HG02759 (cell line): ENCODE results near the gene VAV2.

Experiments
- ATAC-seq: cut with Tn5 transposase; IDR thresholded peaks from one replicate; pipeline ENCODE4 v1.9.1; 2021; ENCODE audit warnings: mild to moderate bottlenecking, moderate library complexity; ENCODE audit not compliant: unreplicated experiment

Gene VAV2

GRCh38 chr9:133956520-133957076, 35.5 kb downstream of the VAV2 start:
- ATAC-seq: no peak

GRCh38 chr9:133955821-133956411, 36.2 kb downstream of the VAV2 start:
- peak; percentile 40 for ATAC-seq

GRCh38 chr9:133954862-133955529, 37.1 kb downstream of the VAV2 start:
- ATAC-seq: peak; percentile 38

DNA sequence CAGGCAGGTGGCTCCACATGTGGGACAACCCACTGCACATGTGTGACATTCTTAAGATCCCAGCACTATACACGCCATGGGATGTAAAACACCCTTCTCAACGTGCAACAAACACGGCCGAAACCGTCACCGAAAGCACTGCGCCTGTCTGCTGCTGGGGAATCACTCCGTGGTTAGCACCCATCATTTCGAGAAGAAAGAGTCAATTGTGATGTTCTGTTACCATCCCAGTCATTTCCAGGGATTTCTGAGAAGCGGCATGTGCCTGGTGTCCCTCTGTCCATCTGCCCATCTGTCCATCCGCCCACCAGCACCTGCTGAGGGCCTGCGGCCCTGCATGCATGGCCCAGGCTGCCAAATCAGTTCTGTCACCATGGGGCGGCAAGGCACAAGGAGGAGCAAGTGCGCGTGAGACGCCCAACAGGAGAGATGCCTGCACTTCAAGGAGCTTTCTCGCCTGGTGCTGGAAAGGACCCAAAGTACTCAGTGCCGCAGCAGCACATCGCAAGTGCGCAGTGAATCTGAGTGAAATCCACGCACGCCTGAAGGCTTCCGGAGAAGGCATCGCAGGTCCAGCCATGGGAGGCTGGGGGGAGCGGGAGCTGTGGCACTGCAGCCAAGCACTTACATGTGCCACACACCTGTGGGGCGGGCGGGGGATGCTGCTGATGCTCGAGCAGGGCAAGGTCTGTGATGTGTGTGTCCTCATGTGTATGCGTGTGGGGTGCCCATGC, 38.0 kb downstream of the VAV2 start:
- ATAC-seq: no peak

DNA sequence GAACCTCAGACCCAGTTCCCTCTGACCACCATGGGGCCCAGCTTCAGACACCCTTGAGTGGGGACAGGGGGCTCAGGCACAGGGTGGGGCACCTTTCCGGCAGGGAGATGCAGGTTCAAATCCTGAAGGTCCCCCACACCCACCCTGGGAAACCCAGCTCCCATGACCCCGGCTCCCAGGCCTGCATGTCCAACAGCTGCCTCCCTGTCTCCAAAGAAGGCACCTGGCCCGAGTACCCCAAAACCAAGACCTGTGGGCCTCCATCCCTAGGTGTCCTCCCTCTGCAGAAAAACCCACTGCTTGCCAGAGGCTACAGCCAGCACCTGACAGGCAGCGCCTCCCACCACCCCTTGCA, 38.5 kb downstream of the VAV2 start:
- no peak for ATAC-seq

GRCh38 chr9:133952598-133953550, 39.2 kb downstream of the VAV2 start:
- no peak for ATAC-seq

- ATAC-seq: no peak
Observed at GRCh38 chr9:133951265-133951664, 40.9 kb downstream of the VAV2 start.

DNA sequence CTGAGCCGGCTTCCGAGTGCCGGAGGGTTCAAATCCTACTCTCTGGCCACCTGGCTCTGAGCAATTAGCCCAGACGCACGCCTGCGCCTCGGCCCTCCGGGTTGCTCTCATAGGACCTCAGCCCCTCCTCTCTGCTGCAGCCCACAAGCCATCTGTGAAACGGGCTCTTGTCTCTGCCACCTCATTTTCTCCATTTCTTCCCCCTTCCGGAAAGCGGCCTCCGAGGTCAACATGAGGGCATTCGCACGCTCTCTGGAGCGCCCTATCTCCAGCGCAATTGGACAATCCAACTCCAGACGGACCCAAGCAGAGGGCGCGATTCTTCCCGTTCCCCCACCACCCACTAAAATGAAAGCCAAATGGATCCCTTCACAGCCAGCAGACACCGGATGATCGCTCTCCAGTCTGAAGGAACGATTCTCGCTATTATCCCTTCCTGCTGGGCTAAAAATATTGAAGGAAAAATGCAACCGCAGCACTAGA, 41.5 kb downstream of the VAV2 start:
- no peak for ATAC-seq

DNA sequence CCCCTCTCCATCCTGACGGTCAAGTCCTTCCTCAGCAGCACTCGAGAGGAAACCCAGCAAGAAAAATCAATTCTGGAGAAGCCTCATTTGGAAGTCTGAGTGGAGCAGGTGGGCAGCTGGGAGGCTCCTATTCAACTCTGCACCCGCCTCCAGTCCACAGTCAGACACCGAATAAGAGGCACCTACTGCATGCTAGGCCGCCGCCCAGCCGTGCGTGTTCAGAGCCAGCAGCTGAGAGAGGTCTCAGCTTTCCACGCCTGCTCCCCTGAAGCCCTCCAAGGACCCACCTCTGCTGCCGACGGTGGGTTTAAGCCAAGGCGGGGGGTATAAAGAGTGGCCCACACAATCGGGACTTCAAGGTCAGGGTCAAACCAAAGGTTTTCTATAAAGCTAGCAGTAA, 41.9 kb downstream of the VAV2 start:
- ATAC-seq: no peak

DNA sequence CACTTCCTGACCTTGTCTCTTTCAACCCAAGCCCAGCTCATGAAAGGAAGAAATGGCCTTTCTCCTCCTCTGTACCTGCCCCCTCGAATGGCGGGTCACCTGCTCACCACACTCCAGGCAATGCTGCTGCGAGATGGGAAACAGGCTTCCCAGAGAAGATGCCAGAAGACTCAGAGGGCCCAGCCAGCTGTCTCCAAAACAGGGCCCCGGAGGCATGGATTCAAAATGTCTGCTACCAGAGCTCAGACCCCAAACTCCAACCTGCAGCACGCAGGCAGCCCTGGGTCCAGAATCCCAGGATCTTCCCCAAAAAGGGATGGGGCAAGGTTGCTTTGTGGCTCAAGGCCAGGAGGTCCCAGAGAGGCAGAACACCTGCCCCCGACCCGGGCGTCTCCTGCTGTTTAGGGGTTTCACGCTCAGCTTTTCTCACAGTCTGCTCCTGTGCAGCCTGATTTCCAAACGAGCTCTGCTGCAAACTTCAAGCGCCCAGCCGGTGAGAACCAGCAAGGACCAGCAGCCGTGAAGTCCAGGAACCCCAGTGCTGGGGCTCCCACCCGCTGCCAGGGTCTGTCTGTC, 42.5 kb downstream of the VAV2 start:
- no peak for ATAC-seq

- ATAC-seq: no peak
Observed at GRCh38 chr9:133948561-133949485, 43.3 kb downstream of the VAV2 start.

GRCh38 chr9:133948131-133948530, 44.0 kb downstream of the VAV2 start:
- ATAC-seq: no peak

DNA sequence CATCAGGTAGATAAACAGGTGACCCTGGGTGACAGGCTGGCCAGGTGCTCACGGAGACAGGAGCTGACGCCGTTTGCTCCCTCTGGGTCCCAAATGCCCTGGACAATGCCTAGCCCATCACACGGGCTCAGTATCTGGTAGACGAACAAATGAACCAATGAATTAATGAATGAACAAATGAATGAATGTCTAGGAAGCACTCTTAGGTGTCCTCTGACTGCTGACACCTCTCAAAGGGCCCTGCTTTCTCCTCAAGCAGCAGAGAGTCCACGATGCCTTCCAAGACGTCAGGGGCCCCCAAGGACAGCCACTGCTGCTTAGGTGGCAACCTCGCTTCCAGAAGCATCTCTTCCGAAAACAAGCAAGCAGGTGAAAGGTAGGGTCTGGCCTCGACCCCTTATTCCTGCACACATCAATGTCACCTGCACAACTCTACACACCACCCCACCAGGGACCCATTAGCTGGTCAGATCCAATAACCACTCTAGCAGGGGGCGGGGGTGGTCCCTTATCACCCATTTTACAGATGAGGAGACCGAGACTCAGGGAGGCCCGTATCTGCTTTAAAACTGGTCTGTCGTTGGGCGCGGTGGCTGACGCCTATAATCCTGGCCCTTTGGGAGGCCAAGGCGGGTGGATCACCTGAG, 45.2 kb downstream of the VAV2 start:
- ATAC-seq: no peak

DNA sequence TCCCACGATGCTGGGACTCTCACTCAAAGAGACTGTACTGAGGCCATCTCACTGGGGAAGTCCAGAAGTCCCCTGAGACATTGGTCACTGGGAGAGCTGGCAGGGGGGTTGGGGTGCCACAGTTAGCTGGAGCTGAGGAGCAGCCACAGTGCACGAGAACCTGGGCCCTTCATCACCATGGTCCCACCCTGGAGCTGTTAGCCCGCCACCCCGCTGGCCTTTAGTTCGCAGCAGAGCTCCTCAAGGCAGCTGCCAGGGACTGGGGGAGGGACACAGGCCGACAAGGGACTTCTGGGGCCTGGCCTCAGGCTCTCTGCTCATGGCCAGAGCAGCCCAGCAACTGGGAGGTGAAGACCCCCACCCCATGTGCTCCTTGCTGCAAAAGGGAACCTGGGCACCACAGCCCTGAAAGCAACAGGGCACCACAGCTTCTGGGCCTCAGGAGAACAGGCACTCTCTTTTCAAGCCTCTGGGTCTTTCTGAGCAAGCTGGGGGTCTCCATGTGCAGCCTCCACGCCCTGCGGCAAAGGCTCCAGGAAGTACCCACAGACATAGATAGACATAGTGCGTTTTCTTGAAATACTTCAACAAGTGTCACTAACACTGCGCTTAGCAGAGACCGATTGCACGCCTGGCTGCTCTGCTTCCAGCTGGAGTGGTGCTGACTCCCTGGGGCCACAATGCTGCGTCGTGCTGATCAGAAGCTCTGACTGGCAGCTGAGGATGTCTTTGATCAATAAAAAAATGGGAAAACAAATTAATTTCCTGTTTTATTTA, 46.0 kb downstream of the VAV2 start:
- ATAC-seq: peak; percentile 45

- ATAC-seq: peak; percentile 66
Observed at GRCh38 chr9:133945314-133945975, 46.7 kb downstream of the VAV2 start.

DNA sequence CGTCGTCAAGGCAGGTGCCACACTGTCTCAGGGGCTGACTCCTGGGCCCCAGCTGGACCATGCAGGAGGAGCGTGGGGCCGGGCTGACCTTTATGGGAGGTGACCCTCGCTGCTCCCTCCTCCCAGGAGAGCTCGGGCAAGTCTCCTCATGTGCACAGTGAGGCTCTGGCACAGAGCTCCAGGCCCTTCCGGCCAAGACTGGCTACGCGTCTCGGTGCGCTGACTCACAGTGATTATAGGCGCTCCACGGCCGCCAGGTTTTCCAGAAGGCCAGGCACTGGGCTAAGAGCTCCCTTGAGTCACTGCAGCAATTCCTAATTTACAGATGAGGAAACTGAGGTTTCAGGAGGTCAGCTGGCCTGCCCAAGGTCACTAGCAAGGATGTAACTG, 47.4 kb downstream of the VAV2 start:
- no peak for ATAC-seq
